GM23338 (cell line): ENCODE measurements around the gene RNF213.

Experiments
- CTCF ChIP-seq, 2 experiments: fragments of 200-600 bp in 1 of 2; sonication (generic) in 1 of 2; conservative IDR thresholded peaks; 2 replicates each; pipeline versions ENCODE4 v1.5.1 to v1.6.1; 2016 to 2017; ENCODE audit warnings: antibody characterized with exemption in 2 of 2, low read depth in 2 of 2, mild to moderate bottlenecking in 2 of 2, moderate library complexity in 1 of 2
- JUNB ChIP-seq: IDR thresholded peaks from one replicate; pipeline ENCODE4 v1.6.1; 2016; ENCODE audit warnings: antibody characterized with exemption; ENCODE audit not compliant: unreplicated experiment

- TF ChIP-seq JUNB: no peak
- no peak for TF ChIP-seq CTCF (conservative IDR thresholded peaks at IDR 0.05; ENCODE audit: low read depth in 2 of 2)
These were observed 47.5 kb downstream of the RNF213 start for GRCh38 chr17:80307994-80308691.
